Left cardiac atrium (tissue), 4 donors: ENCODE results near the gene SBF1. TPM values are rescaled to one million over a fixed set of nuclear protein-coding genes. Genes with fewer than 3 reads are reported as not detected.
"Not testable (repeated sequence)": the region's sequence is repeated elsewhere in the genome, so short reads cannot be mapped to it uniquely, and the experiment has no call there.

Experiments
- ATAC-seq, 2 donors: fragments of 200-7000 bp; cut with Tn5 transposase; one replicate each; pipeline ENCODE4 v1.9.1; 2020; ENCODE audit warnings: mild to moderate bottlenecking in 2 of 2, moderate library complexity in 2 of 2
- DNase-seq: peaks from one replicate; pipeline ENCODE4 v3.0.0-alpha.2; 2020
- intact Hi-C, 2 donors: fragments of 100-400 bp; cut with DNase I; formaldehyde crosslinking; loops; one replicate each; pipeline versions ENCODE4 v1.14.1 to v1.15.1; 2022 to 2023
- total RNA-seq, 2 donors: library from RNA; stranded (reverse); fragmentation: NEBNext Ultra II Directional; extraction: Animal tissue kit (Norgen Biotek cat#: 25700); gene quantifications; one replicate each; pipeline ENCODE4 v1.2.1, GENCODE V29; 2021
- donor health status: DM: no; HTN: yes; CAD: no.
- donor health status: DM: no; HTN: yes; CAD: no; lungs with severe emphysema.
- donor health status: DM: yes; HTN: yes; CAD: no.
- donor health status: Dilated cardiomyopathy.

The SBF1 gene
- total RNA-seq, 2 donors from 2014 or later: 44.9 to 54.4 TPM

GRCh38 chr22:50416996-50417395, 57.8 kb downstream of the SBF1 start:
- no peak for DNase-seq
- peak in 1 of 2 donors; percentile 75 for ATAC-seq
- intact Hi-C loops: no loop called here

DNA sequence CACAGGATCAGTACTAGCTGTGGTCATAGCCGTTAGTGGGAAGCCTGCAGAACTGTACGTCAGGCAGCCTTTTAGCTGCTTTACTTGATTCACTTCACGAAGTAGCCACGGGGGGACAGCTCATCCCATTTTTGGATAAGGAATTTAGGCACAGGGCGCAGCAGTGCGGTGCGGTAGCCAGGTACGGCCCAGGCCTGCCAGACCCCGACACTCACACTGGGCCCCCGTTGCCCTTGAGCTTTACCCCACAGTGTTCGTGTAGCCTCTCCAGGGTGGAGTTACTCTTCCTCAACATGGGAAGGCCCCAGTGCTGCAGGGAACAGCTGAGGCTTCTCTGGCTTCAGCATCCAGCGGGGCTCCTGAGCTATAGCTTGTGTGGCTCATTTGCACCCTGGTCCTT, 59.4 kb downstream of the SBF1 start:
- intact Hi-C loops: no loop called here
- no peak for ATAC-seq
- no peak for DNase-seq

- ATAC-seq: no peak
- no peak for DNase-seq
- intact Hi-C loops: no loop called here
Observed at GRCh38 chr22:50414476-50415248, 60.2 kb downstream of the SBF1 start.

GRCh38 chr22:50408954-50409353, 65.9 kb downstream of the SBF1 start:
- intact Hi-C loops, DNase-seq, ATAC-seq: not testable (repeated sequence)

- DNase-seq (no peak), ATAC-seq (no peak)
- intact Hi-C loops: no loop called here
Observed at GRCh38 chr22:50408311-50408710, 66.5 kb downstream of the SBF1 start.

DNA sequence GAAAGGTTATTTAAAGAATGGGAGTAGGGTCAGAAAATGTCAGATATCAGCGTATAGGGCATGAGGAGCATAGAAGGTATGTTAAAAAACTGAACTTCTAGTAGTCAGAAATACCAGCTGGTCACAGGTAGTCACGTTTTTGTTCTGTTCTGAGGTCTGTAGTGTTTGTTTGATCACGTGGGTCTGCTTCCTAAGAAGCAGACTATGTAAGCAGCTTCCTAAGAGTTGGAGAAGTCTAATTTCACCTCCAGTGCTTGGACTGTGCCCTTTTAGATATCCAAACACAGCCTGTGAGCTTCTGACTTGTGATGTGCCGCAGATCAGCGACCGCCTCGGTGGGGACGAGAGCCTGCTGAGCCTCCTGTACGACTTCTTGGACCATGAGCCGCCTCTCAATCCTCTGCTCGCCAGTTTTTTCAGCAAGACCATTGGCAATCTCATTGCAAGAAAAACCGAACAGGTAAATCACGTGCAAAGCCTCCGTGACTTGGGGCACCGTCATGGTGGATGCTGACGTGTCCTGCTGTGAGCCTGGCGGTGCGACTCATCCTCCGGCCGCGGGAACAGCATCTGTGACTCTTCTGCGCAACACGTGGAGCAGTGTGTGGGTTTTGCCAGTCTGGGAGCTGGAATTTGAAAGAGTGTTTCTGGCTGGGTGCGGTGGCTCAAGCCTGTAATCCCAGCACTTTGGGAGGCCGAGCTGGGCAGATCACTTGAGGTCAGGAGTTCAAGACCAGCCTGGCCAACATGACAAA, 68.2 kb downstream of the SBF1 start:
- intact Hi-C loops: no loop called here

GRCh38 chr22:50403701-50404101, 71.1 kb downstream of the SBF1 start:
- intact Hi-C loops: no loop called here
- DNase-seq: peak; percentile 67
- ATAC-seq: peak; percentile 30 to 45

More for the DNA sequence above, 68.2 kb downstream of the SBF1 start:
- no peak for DNase-seq
- no peak for ATAC-seq

DNA sequence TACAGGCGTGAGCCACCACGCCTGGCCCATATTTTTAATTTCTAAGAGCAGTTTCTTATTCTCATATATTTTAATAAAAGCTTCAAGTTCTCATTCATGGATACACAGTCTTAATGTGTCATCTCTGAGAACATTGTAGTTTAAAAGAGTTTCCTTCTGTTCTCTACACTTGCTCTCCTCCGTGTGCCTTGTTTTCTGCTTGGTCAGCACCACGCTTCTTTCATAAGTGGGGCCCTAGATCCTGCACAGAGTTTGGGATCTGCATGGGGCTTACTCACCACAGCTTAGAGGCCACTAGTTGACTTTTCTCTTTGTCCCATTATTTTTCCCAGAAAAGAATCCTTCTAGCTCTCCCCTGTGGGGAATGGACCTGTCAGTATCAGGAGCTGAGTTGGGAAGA, 72.9 kb downstream of the SBF1 start:
- ATAC-seq (no peak), DNase-seq (no peak)
- intact Hi-C loops: no loop called here

DNA sequence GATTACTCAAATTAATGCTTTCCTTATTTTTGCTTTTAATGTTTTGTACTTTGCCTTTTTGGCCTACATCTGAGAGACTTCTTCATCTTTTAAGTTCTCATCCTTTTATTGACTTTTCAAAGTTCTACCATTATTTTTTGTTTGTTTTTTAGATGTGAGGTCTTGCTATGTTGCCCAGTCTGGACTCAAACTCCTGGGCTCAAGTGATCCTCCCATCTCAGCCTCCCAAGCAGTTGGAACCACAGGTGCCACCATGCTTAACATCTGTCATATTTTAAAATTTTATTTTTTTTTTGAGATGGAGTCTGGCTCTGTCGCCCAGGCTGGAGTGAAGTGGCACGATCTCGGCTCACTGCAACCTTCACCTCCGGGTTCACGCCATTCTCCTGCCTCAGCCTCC, 73.9 kb downstream of the SBF1 start:
- no peak for DNase-seq
- no peak for ATAC-seq
- intact Hi-C loops: no loop called here

GRCh38 chr22:50400406-50400805, 74.4 kb downstream of the SBF1 start:
- DNase-seq: no peak
- no peak for ATAC-seq
- intact Hi-C loops: no loop called here

GRCh38 chr22:50399751-50400331, 75.0 kb downstream of the SBF1 start:
- intact Hi-C loops: no loop called here
- DNase-seq (peak; percentile 34), ATAC-seq (peak; percentile 54 to 60)

DNA sequence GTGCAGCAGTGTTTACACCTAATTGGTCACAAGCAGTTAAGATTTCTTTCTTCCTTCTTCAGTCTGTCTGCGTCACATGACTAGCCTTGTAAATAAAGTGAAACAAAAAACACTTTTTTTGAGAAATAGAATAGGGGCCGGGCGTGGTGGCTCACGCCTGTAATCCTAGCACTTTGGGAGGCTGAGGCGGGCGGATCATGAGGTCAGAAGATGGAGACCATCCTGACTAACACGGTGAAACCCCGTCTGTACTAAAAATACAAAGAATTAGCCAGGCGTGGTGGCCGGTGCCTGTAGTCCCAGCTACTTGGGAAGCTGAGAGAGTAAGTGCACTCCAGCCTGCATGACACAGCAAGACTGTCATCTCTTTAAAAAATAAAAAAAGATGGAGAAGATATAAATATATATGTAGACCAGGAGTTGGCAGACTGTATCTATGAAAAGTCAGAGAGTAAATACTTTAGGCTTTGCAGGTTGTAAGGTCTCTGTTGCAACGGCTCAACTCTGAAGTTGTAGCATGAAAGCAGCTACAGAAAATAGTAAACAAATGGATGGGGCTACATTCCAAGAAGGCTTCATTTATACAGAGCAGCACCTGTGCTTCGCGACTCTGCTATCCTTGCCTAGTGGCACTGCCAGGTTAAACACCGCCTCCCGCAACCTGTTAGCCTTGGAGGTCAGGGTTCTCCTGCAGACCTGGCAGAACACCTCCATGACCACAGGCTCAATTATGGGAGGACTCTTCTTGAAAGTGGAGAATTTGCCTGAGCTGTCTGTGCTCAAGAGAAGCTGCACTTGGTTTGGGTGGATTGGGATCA, 75.8 kb downstream of the SBF1 start:
- DNase-seq (no peak), ATAC-seq (no peak)
- intact Hi-C loops: no loop called here

GRCh38 chr22:50397371-50398060, 77.3 kb downstream of the SBF1 start:
- ATAC-seq, intact Hi-C loops, DNase-seq: not testable (repeated sequence)

GRCh38 chr22:50396751-50397370, 78.0 kb downstream of the SBF1 start:
- intact Hi-C loops: no loop called here
- no peak for ATAC-seq

More at GRCh38 chr22:50396751-50397370, 78.0 kb downstream of the SBF1 start:
- no peak for DNase-seq
